Erythroblast (primary cell): Measurements from ENCODE around the gene C2orf80.

Source experiments
- GATA1 ChIP-seq: IDR thresholded peaks from 2 replicates; pipeline ENCODE4 v1.6.1; 2011; ENCODE audit warnings: low read depth, mild to moderate bottlenecking, control low read depth, low read length, moderate library complexity
- POLR2A ChIP-seq: IDR thresholded peaks from 2 replicates; pipeline ENCODE4 v1.6.1; 2011; ENCODE audit warnings: mild to moderate bottlenecking, low read length

GRCh38 chr2:208235860-208236259 is 46.0 kb upstream of the C2orf80 start:
- TF ChIP-seq POLR2A: no peak
- TF ChIP-seq GATA1: no peak
